A375 (cell line): ENCODE data around the gene F12. TPM values are rescaled to one million over a fixed set of nuclear protein-coding genes. Genes with fewer than 3 reads are reported as not detected.

Experiments
- total RNA-seq: library from RNA; depleted of rRNA; stranded (reverse); fragments of >200 nt; shearing (Covaris generic); gene quantifications from 2 replicates; pipeline ENCODE4 v1.2.3, GENCODE V29; 2014; rRNA removed

The F12 gene
- 5.4 and 5.5 TPM in 2 replicates for total RNA-seq

DNA sequence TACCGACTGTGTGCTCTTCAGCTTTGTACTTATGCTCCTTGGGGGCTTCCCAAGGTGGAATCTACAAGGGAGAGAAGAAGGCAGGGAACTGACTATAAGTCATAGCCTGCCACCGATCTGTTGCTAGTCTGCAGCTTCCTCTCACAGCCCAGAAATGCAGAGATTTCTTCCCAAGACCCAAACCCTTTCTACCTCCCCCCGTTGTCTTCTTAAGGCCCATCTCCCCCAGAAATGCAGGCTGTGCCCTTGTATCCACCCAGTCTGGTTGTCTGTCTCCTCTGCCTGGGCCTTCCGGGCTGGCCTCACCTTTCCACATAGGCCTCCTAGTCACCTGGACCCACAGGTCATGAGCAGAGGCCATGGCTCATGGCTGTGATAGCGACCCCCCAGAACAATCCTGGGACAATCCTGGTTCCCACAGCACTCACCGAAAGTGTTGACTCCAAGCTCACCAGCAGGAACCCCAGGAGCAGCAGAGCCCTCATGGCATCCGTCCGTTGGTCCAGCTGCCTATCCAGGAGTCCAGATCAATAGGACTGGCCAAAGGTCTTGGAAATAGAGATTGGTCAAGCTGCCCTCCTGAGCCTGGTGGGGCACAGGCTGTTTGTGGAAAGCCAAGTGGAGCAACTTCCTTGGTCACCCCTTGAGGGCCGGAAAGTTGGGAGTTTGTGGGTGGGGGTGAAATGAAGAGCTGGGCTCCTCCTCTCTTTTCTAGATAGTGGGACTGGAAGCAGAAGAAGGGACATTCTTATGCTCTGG, at the start of gene F12:
F12 (minus strand) TSS at position 522 of the 759 bp plus-strand sequence; CDS start at position 485, 37 bp downstream.

DNA sequence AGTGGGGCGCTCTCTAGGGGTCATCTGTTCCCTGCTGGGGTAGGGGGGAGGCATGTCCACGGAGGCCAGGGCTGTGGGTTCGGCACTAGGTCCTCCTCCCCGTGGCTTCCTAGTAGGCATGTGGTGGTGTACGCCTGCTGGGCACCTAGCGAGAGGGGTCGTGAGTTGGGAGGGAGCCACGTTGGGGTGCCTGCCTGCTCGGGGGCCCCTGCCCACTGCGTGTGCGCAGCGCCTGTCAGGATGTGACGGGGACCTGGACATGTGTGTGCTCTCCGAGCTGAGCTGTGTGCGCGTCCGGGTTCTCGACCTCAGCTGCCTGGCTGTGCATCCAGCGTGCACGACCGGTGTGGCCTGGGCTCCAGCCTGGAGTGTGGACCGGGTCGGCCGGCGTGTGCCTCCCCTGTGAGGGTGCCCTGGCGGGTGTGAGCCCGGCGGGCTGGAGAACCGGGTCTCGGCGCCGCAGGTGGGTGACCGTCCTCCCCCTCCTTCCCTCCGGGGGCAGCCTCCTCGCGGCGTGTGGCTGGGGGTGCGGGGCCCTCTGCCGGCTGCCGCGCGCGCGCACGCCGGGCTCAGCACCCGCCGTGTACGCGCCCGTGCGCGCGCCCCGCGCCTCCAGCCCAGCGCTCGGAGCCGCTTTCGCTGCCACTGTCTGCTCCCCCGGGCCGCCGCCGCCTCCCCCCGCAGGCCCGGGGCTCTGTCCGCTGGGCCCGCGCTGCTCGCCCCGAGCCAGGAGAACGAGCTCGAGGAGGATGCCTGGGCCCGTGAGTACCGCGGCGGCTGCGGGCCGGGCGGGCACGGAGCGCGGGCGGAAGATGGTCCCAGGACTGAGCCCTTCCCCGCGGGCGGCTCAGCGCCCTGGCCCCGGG, 37.1 kb upstream of the F12 start, which contains the start of gene PRR7:
PRR7 (plus strand) TSS at position 615 of the 866 bp plus-strand sequence. CDS start 8,254 bp downstream, outside the sequence.

DNA sequence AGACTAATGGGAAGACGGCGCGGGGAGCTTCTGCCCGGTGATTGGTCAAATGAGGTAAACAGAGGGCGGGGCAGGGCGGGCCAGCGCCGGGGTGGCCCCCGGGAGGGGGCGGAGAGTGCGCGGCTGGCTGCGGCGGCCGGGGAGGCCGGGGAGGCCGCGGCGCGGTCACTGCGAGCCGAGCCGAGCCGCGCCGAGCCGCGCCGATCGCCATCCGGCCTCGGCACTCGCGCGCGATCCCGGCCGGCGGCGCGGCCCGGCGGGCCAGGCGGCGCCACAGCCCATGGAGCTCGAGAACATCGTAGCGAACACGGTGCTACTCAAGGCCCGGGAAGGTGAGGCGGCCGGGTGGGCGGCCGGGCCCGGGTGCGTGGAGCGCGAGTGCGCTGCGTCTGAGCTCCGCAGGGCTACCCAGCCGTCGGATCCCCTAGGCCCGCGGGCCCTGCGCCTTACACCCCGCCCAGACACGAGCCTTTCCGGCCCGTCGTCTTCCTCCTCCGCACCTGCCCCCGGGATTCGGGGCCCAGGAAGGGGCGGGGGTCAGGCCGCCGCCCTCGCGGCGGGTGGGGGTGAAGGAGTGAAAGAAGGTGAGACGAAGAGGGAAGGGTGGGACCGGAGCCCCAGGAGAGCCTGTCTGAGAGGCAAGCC, 17.3 kb upstream of the F12 start, which contains the start of gene GRK6:
GRK6 (plus strand) TSS at position 111 of the 645 bp plus-strand sequence; CDS start at position 281, 170 bp downstream.

DNA sequence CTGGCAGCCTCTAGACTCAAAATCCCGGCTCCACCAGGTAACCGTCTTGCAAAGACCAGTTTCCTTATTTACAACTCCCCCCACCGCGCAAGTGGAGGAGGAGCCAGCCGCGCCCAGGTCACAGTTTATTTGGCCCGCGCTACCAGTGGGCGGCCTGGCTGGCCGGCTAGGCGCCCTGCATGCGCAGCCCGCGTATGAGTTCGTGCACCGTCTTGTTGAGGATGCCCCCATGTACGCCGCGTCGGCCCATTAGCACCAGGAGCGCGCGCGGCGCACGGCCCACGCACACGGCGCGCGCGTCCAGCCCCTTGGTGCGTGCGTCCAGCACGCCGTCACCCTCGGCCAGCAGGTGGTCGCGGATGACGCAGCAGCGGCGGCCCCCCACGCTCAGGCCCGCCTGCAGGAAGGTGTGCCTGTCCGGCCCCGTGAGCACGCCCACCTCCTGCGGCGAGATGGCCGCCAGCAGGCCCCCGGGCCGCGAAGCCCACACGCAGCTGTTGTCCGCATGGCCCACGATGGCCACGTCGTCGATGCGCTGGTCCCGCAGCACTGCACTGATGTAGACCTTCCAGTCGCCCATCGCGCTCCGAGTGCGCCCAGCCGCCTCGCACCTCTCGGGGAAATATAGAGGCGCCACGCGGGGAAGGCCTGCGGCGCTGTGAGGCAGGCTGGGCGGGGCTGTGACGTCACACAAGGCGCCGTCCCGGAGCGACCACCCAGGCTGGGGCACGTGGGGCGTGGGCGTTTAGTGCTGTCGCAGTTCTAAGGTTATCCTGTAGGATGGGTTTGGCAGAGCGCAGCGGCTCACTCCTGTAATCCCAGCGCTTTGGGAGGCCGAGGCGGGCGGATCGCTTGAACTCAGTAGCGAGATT, 9.1 kb downstream of the F12 start, which contains the start of gene PFN3:
PFN3 (minus strand) TSS at position 665 of the 872 bp plus-strand sequence; CDS start at position 580, 85 bp downstream.

DNA sequence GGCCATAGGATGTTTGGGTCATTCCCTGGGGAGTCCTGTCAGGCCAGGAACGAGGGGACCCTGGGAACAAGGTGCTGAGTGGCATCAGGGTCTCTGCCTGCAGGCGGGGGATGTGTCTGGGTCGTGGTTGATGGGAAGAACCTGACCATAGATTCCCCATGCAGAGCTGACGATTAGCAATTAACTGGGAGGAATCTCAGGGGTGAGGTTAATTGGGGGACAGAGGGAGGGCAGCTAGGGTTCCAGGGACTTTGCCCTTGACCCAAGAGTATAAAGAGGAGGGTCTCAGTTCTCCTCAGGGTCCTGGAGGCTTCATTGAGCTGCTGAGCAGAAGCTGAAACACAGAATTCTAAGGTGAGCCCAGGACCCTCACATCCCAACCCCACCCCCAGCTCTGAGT, 25.2 kb downstream of the F12 start, which contains the start of gene SLC34A1:
SLC34A1 (plus strand) TSS at position 301 of the 400 bp plus-strand sequence. CDS start 1,308 bp downstream, outside the sequence.

DNA sequence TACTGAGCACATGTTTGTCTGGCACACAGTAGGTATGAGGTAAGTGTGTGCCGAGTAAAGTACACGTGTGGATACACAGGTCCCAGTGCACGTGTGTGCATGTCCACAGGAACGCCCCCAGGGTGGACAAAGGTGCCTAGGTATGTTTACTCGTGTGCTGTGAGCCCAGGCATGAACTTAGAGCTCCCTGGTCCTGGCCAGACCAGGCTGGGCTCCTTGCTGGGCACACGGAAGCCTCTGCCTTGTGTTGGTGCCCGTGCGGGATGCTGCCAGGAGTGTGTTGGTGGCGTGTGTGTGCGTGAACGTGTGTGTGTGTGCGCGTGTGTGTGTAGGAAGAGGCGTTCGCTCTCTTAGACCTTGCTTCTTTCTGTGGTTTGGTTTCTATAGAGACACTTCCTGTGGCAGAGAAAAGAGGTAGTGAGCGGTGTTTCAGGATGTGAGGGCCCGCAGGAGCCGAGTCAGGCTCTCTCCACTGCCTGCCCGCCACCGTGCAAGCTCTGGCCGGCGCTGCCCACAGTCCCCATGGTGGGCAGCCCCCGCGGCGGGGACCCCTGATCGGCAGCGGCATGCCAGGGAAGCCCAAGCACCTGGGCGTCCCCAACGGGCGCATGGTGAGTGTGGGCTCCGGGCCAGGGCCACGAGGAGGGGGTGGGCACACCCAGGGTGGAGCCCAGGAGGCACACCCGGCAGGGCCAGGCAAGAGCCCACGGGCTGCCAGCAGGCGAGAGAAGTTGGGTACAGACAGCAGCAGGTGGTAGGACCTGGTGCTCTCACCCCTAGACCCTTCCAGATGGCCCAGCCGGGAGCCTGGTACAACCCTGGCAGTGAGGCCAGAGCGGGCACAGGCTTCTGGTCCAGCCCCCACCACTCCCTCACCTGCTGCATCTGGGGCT, 51.7 kb downstream of the F12 start, which contains the start of gene RGS14:
RGS14 (plus strand) TSS at position 466 of the 893 bp plus-strand sequence; CDS start at position 567, 101 bp downstream.

Other genes starting within 250 kb of the F12 start
- 46.7 and 50.8 TPM in 2 replicates for gene RAB24, start 105.8 kb downstream of the F12 start, total RNA-seq
- 332 and 346 TPM in 2 replicates for gene PRELID1, start 105.8 kb downstream of the F12 start, total RNA-seq
- gene MXD3, start 97.7 kb downstream of the F12 start, total RNA-seq: 38.9 and 51.6 TPM in 2 replicates
- 178 and 261 TPM in 2 replicates for gene LMAN2, start 57.9 kb downstream of the F12 start, total RNA-seq
- gene RGS14, start 51.6 kb downstream of the F12 start, total RNA-seq: 9.8 and 14.0 TPM in 2 replicates
- 0.34 and 0.61 TPM in 2 replicates for gene SLC34A1, start 25.1 kb downstream of the F12 start, total RNA-seq
- not detected in 2 replicates for gene PFN3, start 8.9 kb downstream of the F12 start, total RNA-seq
- 38.4 and 42.5 TPM in 2 replicates for gene GRK6, start 17.1 kb upstream of the F12 start, total RNA-seq
- gene PRR7, start 37.2 kb upstream of the F12 start, total RNA-seq: 41.0 and 48.8 TPM in 2 replicates
- 103 and 122 TPM in 2 replicates for gene DBN1, start 64.1 kb upstream of the F12 start, total RNA-seq
- gene PDLIM7, start 88.0 kb upstream of the F12 start, total RNA-seq: 162 and 184 TPM in 2 replicates
- gene DOK3, start 100.3 kb upstream of the F12 start, total RNA-seq: 2.3 and 3.1 TPM in 2 replicates
- gene DDX41, start 107.4 kb upstream of the F12 start, total RNA-seq: 157 and 168 TPM in 2 replicates
- 24.2 and 29.3 TPM in 2 replicates for gene FAM193B, start 145.0 kb upstream of the F12 start, total RNA-seq
- gene TMED9, start 182.6 kb upstream of the F12 start, total RNA-seq: 79.3 and 92.8 TPM in 2 replicates
- gene B4GALT7, start 190.6 kb upstream of the F12 start, total RNA-seq: 22.1 and 28.6 TPM in 2 replicates